ENCODE measurements around the gene KRTAP5-6.

DNA sequence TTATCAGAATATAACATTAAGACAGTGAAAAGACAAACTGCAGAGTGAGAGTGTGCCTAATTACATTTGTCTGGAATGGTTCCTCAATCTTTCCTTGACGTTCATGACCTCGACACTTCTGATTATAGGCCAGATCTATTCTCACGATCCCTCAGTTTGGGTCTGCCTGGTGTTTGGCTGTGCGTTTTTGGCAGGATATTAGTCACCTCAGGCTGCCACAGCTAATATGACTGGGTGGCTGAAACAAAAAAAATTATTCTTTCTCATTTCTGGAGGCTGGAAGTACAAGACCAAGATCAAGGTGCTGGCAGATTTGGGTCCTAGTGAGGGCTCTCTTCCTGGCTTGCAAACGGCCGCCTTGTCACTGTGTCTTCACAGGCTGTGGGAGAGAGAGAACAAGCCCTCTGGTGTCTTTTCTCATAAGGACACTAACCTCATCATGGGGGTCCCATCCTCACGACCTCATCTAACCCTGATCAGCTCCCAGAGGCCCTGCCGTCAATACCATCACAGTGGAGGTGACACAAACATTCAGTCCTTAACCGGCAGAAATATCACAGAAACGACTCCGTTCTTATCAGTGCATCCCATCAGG, 30.2 kb downstream of the KRTAP5-6 start:
- TF ChIP-seq, protein P1, sequence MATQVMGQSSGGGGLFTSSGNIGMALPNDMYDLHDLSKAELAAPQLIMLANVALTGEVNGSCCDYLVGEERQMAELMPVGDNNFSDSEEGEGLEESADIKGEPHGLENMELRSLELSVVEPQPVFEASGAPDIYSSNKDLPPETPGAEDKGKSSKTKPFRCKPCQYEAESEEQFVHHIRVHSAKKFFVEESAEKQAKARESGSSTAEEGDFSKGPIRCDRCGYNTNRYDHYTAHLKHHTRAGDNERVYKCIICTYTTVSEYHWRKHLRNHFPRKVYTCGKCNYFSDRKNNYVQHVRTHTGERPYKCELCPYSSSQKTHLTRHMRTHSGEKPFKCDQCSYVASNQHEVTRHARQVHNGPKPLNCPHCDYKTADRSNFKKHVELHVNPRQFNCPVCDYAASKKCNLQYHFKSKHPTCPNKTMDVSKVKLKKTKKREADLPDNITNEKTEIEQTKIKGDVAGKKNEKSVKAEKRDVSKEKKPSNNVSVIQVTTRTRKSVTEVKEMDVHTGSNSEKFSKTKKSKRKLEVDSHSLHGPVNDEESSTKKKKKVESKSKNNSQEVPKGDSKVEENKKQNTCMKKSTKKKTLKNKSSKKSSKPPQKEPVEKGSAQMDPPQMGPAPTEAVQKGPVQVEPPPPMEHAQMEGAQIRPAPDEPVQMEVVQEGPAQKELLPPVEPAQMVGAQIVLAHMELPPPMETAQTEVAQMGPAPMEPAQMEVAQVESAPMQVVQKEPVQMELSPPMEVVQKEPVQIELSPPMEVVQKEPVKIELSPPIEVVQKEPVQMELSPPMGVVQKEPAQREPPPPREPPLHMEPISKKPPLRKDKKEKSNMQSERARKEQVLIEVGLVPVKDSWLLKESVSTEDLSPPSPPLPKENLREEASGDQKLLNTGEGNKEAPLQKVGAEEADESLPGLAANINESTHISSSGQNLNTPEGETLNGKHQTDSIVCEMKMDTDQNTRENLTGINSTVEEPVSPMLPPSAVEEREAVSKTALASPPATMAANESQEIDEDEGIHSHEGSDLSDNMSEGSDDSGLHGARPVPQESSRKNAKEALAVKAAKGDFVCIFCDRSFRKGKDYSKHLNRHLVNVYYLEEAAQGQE (IDR thresholded peaks at IDR 0.05; ENCODE audit: insufficient read depth in 1 of 2, low read depth in 2 of 2, low read length in 2 of 2), result no peak
- TF ChIP-seq SIN3A (IDR thresholded peaks at IDR 0.05; ENCODE audit: borderline replicate concordance, insufficient read depth, low read length), result no peak
- no peak for TF ChIP-seq TAF1 (IDR thresholded peaks at IDR 0.05; ENCODE audit: borderline replicate concordance, insufficient read depth, low read length)
- no peak for TF ChIP-seq POLR2AphosphoS5 (IDR thresholded peaks at IDR 0.05; ENCODE audit: low read depth, low read length)

Measured in PFSK-1 (cell line).